ENCODE measurements around the gene CNTNAP1. TPM values are rescaled to one million over a fixed set of nuclear protein-coding genes. Genes with fewer than 3 reads are reported as not detected.

The CNTNAP1 gene
- total and polyA plus RNA-seq, 9 of the 15 experiments (the other 6 are each of a cell fraction or from before 2014, with no cell fraction given), result 0.10 to 1.8 (median 0.62) TPM

DNA sequence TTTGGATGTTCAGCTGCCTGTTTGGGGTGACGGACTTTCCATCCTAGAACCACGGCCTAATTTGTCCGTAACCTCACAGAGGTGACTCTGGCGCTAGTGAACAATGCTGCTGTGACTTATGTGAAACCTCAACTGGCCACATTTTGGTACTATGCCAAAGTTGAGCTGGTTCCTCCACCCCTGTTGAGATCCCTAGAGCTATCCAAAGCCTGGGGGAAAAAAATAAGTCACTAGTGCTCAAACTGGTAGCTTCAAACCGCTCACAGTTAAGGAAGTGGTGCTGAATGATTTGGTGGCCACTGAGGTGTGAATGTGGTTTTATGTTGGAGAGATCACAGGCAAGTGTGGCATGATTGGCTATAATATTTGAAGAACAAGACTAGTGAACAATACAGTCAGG, 34.6 kb upstream of the CNTNAP1 start:
- WGBS (ENCODE audit: insufficient coverage, low coverage, missing lambda C conversion rate), result 56% methylated on average over 5 of the region's 5 CpGs
- Histone ChIP-seq H3K4me1 (replicated peaks in 1 of 2; ENCODE audit: control insufficient read depth in 2 of 2, insufficient read depth in 2 of 2, low read length in 2 of 2) (peaks cover 0 to 4% of the 10 kb centered on the region in 2 experiments; a peak in 2 of 5 replicates), H3K27me3 (ENCODE audit: control insufficient read depth in 2 of 2, insufficient read depth in 2 of 2, low read length in 2 of 2) (no peaks in the 10 kb centered on the region), H3K4me3 (no peak overlapping the region), H2AFZ (ENCODE audit: low read depth, low read length) (peak overlapping the region; percentile 48; the same call in 1 of the 2 replicates), H3K79me2 (ENCODE audit: control insufficient read depth, insufficient read depth, low read length) (no peaks in the 10 kb centered on the region), H3K4me2 (ENCODE audit: insufficient read depth, low read length) (no peak overlapping the region), H3K9me1 (ENCODE audit: control insufficient read depth, insufficient read depth, low read length) (no peaks in the 10 kb centered on the region), H3K9ac (ENCODE audit: insufficient read depth in 1 of 2, low read depth in 2 of 2, low read length in 2 of 2) (no peak overlapping the region), H4K20me1 (replicated peaks; ENCODE audit: control insufficient read depth, insufficient read depth, low read length) (no peaks in the 10 kb centered on the region), H3K27ac (ENCODE audit: extremely low read depth, low read depth, low read length) (no peak overlapping the region), H3K9me3 (replicated peaks; ENCODE audit: control insufficient read depth, insufficient read depth, low read depth, low read length) (no peaks in the 10 kb centered on the region), H3K36me3 (ENCODE audit: control insufficient read depth, insufficient read depth, low read length) (no peaks in the 10 kb centered on the region)
- CTCF ChIA-PET (ENCODE audit: low intra/inter-chr PET ratio), result no interaction called here
- FAIRE-seq, result no peak
- TF ChIP-seq POLR3A (IDR thresholded peaks at IDR 0.05; ENCODE audit: borderline replicate concordance, extremely low read depth, insufficient read depth, insufficient read length) (no peak), RAD51 (IDR thresholded peaks at IDR 0.05; ENCODE audit: borderline replicate concordance, low read depth) (no peak), NFIC (IDR thresholded peaks at IDR 0.05) (peak; percentile 37)
- POLR2A ChIA-PET, result interaction anchor here (1.5 to 1.6 kb wide), 3 partner anchors 13 to 24 kb away, joined by 4 to 5 read pairs (median 4); no protein-coding TSS in a partner anchor
- in situ Hi-C loops (cut with MboI) (no loop called here), intact Hi-C loops (cut with micrococcal nuclease) (no loop called here)
- no TSS peak for BruUV-seq (replicated peaks)
- no peak; the same call in 2 of the 3 replicates for ATAC-seq
- no peak for DNase-seq (ENCODE audit: extremely low read depth in 1 of 4, low spot score in 3 of 4)

DNA sequence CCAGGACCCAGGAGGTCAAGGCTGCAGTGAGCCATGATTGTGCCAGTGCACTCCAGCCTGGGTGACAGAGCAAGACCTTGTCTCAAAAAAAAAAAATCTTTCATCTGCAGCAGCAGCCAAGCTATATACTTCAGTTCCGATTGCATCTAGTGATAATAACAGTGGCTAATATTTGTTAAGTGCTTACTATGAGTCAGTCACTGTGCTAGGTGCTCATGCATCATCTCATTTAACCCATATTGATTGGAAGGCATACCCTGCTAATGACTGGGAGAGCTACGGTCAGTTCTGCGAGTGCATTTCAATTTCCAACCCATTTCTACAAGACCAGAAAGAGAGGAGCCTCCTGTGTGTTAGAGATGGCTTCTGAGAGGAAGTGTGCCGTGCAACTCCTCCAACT, 30.9 kb upstream of the CNTNAP1 start:
- H3K4me1 ChIP-seq (replicated peaks in 1 of 2; ENCODE audit: control insufficient read depth in 2 of 2, insufficient read depth in 2 of 2, low read length in 2 of 2), result peaks cover 13 to 21% of the 10 kb centered on the region in 2 experiments
- no peaks in the 10 kb centered on the region for H4K20me1 ChIP-seq (replicated peaks; ENCODE audit: control insufficient read depth, insufficient read depth, low read length)
- no peak overlapping the region for H3K4me2 ChIP-seq (ENCODE audit: insufficient read depth, low read length)
- WGBS (ENCODE audit: insufficient coverage, low coverage, missing lambda C conversion rate), result 76% methylated on average over 3 of the region's 4 CpGs
- H3K9me3 ChIP-seq (replicated peaks; ENCODE audit: control insufficient read depth, insufficient read depth, low read depth, low read length), result no peaks in the 10 kb centered on the region
- no peak overlapping the region for H2AFZ ChIP-seq (ENCODE audit: low read depth, low read length)
- intact Hi-C loops (cut with micrococcal nuclease), result no loop called here
- POLR2A ChIA-PET, result interaction anchor here (1.1 to 1.2 kb wide), 2 partner anchors 25 to 27 kb away, joined by 3 read pairs; partner anchors contain the start of gene PLEKHH3
- no peak overlapping the region for H3K9ac ChIP-seq (ENCODE audit: insufficient read depth in 1 of 2, low read depth in 2 of 2, low read length in 2 of 2)
- FAIRE-seq, result no peak
- in situ Hi-C loops (cut with MboI), result no loop called here
- no TSS peak for BruUV-seq (replicated peaks)
- H3K36me3 ChIP-seq (ENCODE audit: control insufficient read depth, insufficient read depth, low read length), result no peaks in the 10 kb centered on the region
- H3K4me3 ChIP-seq, result no peak overlapping the region
- H3K27me3 ChIP-seq (ENCODE audit: control insufficient read depth in 2 of 2, insufficient read depth in 2 of 2, low read length in 2 of 2), result no peaks in the 10 kb centered on the region
- ATAC-seq, result no peak
- no peaks in the 10 kb centered on the region for H3K9me1 ChIP-seq (ENCODE audit: control insufficient read depth, insufficient read depth, low read length)
- TF ChIP-seq FUS (optimal IDR thresholded peaks at IDR 0.05; ENCODE audit: low read depth, low read length) (no peak), PURB (CRISPR knock-in tag; IDR thresholded peaks at IDR 0.05; ENCODE audit: low read depth) (no peak), POU5F1 (IDR thresholded peaks at IDR 0.05; ENCODE audit: borderline replicate concordance, low read depth, low read length, partially characterized antibody) (no peak), SMAD3 (CRISPR knock-in tag; conservative IDR thresholded peaks at IDR 0.05) (no peak), PRMT5 (CRISPR knock-in tag; IDR thresholded peaks at IDR 0.05) (no peak), TBL1XR1 (IDR thresholded peaks at IDR 0.05; ENCODE audit: low read length in 2 of 2) (no peak)
- TF ChIP-seq, protein P1, sequence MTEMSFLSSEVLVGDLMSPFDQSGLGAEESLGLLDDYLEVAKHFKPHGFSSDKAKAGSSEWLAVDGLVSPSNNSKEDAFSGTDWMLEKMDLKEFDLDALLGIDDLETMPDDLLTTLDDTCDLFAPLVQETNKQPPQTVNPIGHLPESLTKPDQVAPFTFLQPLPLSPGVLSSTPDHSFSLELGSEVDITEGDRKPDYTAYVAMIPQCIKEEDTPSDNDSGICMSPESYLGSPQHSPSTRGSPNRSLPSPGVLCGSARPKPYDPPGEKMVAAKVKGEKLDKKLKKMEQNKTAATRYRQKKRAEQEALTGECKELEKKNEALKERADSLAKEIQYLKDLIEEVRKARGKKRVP (CRISPR knock-in tag; IDR thresholded peaks at IDR 0.05), result no peak
- DNase-seq (ENCODE audit: extremely low read depth in 1 of 4, low spot score in 3 of 4), result no peak
- CTCF ChIA-PET (ENCODE audit: low intra/inter-chr PET ratio), result no interaction called here
- no peak overlapping the region for H3K27ac ChIP-seq (ENCODE audit: extremely low read depth, low read depth, low read length)
- H3K79me2 ChIP-seq (ENCODE audit: control insufficient read depth, insufficient read depth, low read length), result no peaks in the 10 kb centered on the region

Data from K562 (cell line).